ENCODE data around the gene NAALADL2.

- TF ChIP-seq CTCF (conservative IDR thresholded peaks at IDR 0.05 in 1 of 2, IDR thresholded peaks at IDR 0.05 in 1 of 2; ENCODE audit: low read depth in 1 of 2, low read length in 2 of 2) (no peak), EZH2 (IDR thresholded peaks at IDR 0.05; ENCODE audit: low read length, missing control alignments) (no peak)
Observed at GRCh38 chr3:175267561-175267960, 408.4 kb downstream of the NAALADL2 start.
